ENCODE results near the gene CUEDC1. TPM values are rescaled to one million over a fixed set of nuclear protein-coding genes. Genes with fewer than 3 reads are reported as not detected.

Gene CUEDC1
- total RNA-seq, 1 experiment from 2014 or later, result 12.2 TPM

- DNase-seq (ENCODE audit: extremely low read depth, low read depth), result no peak
Observed at GRCh38 chr17:57868007-57868909, 87.0 kb downstream of the CUEDC1 start.

DNA sequence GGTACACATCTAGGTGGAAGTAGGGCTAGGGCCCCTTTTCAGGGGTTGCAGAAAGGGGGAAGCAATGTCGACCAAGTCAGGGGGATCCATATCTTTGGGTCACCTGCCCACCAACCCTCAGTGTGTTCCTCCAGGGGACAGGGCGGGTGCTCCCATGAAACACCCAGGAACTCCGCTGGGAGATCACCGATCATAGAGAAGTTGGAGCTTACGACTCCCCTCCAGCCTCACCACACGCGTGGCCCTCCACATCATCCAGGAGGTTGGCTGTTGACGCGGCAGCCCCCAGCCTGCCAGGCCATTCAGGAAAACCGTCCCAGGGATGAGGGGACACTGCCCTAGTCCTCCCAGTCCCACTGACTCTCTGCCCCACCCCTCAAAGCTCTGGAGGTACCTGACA is 88.1 kb downstream of the CUEDC1 start:
- no peak for DNase-seq (ENCODE audit: extremely low read depth, low read depth)

DNA sequence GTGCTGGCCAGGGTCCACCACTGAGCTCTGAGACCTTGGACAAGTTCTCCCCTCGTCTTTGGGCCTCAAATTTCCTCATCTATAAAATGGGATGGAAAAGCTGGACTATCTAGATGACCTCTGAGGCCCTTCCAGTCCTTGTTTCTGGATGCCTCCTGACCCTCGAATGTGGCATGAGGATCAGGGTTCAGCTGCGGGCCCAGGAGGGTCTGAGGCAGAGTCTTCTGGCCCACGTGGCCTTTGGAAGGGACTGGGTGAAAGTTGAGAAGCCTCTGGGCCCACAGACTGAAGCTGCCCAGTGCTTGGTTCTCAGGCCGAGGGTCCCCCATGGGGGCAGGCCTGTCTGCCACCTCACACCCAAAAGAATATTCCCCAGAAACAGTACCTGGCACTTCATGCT is 88.5 kb downstream of the CUEDC1 start:
- no peak for DNase-seq (ENCODE audit: extremely low read depth, low read depth)

- no peak for DNase-seq (ENCODE audit: extremely low read depth, low read depth)
Observed at GRCh38 chr17:57866319-57866718, 88.9 kb downstream of the CUEDC1 start.

DNA sequence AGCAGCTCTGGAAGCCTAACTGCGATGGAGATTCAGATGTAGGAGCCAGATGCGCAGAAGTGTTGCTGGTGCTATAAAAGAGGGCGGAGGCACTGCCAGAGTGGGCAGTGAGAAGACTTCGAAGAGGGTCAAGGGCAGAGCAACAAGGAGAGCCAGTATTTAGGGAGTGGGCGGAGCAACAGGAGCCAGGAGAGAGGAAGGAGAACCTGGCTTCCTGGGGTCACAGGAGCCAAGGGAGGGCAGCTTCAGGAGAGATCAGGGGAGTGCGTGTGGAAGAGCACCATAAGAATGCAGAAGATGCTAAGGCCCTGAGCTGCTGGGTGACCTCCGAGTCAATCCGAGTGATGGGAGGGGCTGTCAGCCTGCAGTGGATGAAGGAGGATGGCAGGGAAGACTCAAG is 90.9 kb downstream of the CUEDC1 start:
- no peak for DNase-seq (ENCODE audit: extremely low read depth, low read depth)

DNA sequence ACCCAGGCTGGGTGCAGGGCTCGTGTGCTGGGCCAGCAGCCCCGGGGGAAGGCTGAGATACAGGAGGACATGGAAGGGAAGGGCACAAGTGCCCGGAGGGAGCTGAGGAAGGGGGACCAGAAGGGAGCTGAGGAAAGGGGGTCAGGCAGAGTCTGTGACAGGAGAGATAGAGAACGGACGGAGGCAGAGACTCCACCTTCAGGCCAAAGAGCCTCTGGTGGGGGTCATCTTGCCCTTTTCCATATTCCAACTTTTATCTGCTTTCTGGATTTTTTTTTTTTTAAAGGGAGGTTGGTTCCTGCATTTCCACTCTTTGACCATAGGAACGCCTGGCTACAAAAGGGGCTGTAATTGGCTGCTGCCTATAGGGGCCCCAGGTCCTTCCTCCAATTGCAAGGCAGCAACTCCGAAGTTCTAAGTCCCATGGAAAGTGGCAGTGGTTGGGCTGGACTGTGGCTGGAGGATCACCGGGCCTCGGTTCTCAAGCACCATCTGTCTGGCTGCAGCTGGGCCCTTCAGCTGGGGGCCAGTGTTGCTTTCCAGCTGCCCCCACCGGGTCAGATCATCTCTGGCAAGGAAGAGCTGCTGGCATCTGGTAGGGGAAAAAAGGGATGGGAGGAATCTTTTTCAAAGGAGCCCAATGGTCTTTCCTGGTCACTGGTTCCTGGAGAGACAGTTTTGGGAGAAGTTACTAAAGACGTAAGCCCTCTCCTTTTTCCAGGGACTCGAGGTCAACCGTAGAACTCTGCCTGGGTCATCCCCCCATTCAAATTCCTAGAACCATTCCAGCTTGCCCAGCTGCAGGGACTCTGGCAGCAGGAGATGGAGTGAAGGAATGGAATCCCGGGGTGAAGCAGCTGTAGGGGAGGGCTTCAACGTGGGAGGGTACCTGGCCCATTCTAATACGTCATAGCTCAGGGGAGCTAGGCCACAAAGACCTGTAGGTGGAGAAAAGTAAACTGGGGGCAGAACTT is 92.2 kb downstream of the CUEDC1 start:
- DNase-seq (ENCODE audit: extremely low read depth, low read depth), result no peak

DNA sequence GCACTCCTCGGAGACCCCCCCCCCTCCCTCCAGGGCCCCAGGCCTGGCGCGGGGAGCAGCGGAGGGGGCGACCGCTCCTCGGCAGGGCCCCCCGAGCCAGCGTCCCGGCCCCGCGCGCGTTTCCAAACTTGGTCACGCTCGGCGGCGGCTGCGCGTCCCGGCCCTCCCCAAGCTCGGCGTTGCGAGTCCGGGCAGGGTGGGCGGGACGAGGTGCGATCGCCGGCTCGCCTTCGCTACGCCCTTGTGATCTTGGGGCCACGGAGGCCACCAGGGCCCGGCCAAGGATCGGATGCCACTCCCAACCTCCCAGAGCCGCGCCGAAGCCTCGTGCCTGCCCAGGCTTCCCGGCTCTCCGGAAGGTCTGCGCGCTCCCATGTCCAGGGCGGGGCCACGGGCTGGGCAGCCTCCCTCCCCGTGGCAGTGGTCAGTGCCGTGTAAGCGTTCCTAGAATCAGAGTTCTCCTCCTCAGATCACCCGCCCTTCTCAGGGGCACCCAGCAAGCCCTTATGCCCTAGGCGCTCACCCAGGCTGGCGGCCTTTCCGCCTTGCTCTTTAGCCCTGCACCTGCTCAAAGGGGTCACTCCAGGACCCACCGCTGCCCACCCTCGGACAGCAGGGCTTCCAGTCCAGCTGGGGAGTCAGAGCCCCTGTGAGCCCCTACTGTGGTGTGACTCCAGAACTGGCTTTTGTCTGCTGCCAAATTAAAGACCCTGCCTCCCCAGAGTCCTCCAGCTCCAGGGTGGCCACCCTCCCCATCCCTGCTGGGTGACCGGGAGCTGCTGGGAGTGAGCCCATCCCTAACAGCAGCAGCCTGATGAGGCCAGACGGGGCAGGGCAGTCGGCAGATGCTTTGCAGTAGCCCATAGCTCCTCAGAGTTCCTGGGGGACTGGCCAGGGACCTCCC is 93.2 kb downstream of the CUEDC1 start:
- no peak for DNase-seq (ENCODE audit: extremely low read depth, low read depth)

- no peak for DNase-seq (ENCODE audit: extremely low read depth, low read depth)
Observed at GRCh38 chr17:57861000-57861789, 94.0 kb downstream of the CUEDC1 start.

DNA sequence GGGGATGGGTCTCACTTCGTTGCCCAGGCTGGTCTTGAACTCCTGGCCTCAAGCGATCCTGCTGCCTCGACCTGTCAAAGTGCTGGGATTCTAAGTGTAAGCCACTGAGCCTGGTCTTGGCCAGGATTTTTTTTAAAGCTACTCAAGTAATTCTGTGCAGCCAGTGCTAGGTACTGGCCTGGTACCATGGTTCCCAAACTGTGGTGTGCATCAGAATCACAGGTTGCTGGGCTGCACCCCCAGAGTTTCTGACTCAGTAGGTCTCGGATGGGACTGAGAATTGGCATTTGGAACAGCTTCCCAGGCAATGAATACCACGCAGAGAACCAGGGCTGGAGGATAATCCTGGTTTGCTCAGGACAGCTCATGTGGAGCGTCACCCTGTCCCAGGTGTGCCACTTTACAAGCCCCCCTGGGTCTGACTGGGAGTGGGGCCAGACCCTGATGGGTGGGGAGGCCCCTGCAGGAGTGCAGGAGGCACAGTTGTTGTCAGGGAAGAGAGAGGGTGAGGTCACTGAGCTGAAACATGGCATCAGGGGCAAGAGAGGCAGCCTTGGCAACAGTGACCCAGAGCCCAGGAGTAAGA is 94.7 kb downstream of the CUEDC1 start:
- no peak for DNase-seq (ENCODE audit: extremely low read depth, low read depth)

GRCh38 chr17:57859601-57860413 is 95.4 kb downstream of the CUEDC1 start:
- no peak for DNase-seq (ENCODE audit: extremely low read depth, low read depth)

- DNase-seq (ENCODE audit: extremely low read depth, low read depth), result no peak
Observed at GRCh38 chr17:57858838-57859237, 96.4 kb downstream of the CUEDC1 start.

DNA sequence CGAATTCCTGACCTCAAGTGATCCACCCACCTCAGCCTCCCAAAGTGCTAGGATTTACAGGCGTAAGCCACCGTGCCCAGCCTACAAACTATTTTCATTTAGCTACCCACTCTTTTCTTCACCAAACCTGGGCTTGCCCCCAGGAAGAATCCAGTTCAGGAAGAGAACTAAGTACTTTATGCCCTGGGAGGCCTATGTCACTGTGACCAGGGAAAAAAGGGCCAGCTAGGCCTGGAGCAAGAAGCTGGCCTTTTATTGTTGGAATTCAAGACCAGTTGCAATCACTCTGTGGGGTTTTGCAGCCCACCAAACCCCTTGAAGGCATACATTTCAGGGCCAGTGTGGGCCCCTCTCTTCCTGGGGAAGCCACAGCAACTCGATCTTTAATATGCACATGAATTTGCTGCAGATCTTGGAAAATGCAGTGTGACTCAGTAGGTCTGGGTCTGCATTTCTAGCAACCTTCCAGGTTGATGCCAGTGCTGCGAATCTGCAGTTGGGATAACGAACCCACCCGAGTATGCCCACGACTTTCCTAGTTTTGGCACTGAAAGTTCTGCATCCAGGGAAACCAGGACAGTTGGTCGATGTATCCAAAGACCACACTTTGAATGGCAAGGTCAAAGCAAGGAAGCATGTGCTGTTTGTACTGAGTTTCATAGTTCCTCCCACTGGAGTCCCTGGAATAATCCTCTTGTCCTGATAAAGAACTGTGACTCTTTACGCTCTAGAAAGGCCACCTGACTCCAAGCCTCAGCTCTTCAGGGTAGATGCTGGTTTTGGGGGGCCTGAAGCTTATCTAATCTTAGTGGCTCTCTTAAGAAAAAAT is 98.2 kb downstream of the CUEDC1 start:
- no peak for DNase-seq (ENCODE audit: extremely low read depth, low read depth)

DNA sequence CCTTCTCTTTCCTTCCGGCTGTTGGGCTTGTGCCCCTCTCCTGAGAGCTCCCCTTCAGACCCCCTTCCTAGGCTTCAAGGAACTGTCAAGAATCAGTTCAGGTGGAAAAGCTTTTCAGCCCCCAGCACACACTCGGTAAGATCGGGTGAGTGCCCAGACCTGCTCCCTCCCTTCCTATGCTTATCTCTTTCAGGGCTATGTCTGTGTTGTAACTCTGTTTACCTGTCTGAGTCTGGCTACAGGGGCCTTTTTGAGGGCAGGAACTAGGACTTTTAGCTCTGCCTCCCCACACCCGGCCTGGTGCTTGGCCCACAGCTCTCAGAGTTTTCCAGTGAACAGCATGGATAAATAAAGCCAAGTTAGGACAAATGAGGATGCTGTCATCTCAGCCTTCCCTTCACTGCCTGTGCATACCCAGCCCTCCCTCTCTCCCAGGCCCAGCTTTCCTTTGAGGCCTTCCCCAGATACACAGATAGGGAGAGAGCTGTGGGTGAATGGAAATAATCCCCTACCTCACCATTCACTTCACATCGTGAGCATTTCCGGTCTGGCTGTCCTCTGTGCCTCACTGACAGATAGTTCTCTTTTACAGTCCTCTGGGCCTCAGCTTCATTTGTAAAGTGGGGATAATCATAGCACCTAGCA is 99.7 kb downstream of the CUEDC1 start:
- DNase-seq (ENCODE audit: extremely low read depth, low read depth), result no peak

GRCh38 chr17:57853695-57854094 is 101.5 kb downstream of the CUEDC1 start:
- no peak for DNase-seq (ENCODE audit: extremely low read depth, low read depth)

DNA sequence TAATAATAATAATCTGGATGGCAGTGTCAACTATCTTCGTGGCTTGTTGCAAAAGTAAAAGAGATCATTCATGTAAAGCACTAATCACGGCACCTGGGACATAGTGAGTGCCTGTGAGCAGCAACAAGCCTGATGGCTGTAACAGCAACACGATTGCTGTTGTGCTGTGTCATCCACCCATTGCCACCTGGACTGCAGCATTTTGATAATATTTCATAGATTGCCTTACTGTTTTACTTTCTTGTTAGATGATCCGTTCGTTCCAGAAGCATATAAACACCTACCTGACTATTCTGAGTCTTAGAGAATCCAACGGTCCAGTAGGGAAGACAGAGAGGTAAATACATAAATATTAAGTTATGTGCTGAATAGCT is 102.3 kb downstream of the CUEDC1 start:
- no peak for DNase-seq (ENCODE audit: extremely low read depth, low read depth)

GRCh38 chr17:57852092-57852954 is 102.9 kb downstream of the CUEDC1 start:
- DNase-seq (ENCODE audit: extremely low read depth, low read depth), result no peak

Data from NCI-H460 (cell line).